Kidney (tissue), 14 donors: Measurements from ENCODE around the gene ZNF281. TPM values are rescaled to one million over a fixed set of nuclear protein-coding genes. Genes with fewer than 3 reads are reported as not detected.

Experiments
- DNase-seq, 5 donors: peaks; one replicate each; pipeline ENCODE4 v3.0.0-alpha.2; 2013 to 2020
- FAIRE-seq: peaks from 2 replicates; lab custom pipeline; 2012; peaks lifted over from hg19 to GRCh38; lab: Jason Lieb, UNC
- H3K27ac ChIP-seq, 2 donors: one replicate each; pipeline ENCODE4 v1.7.0; 2013; ENCODE audit warnings: low read depth in 2 of 2, low read length in 2 of 2, inconsistent platforms in 1 of 2
- H3K27me3 ChIP-seq: one replicate; pipeline ENCODE4 v1.7.1; 2013; ENCODE audit warnings: low read length, inconsistent platforms; ENCODE audit not compliant: control insufficient read depth, insufficient read depth
- H3K36me3 ChIP-seq, 3 donors: one replicate each; pipeline versions ENCODE4 v1.7.0 to v1.7.1; 2013; ENCODE audit warnings: low read length in 3 of 3, control low read depth in 1 of 3, inconsistent platforms in 1 of 3; ENCODE audit not compliant: insufficient read depth in 3 of 3, control insufficient read depth in 2 of 3
- H3K4me1 ChIP-seq, 3 donors: one replicate each; pipeline versions ENCODE4 v1.7.0 to v1.7.1; 2013; ENCODE audit warnings: low read length in 3 of 3, inconsistent platforms in 1 of 3, low read depth in 1 of 3; ENCODE audit not compliant: control insufficient read depth in 2 of 3, insufficient read depth in 2 of 3
- H3K4me3 ChIP-seq, 3 donors: one replicate each; pipeline versions ENCODE4 v1.7.0 to v1.8.1; 2013; ENCODE audit warnings: low read length in 3 of 3, control low read depth in 1 of 3, inconsistent platforms in 1 of 3
- H3K9ac ChIP-seq, 3 donors: one replicate each; pipeline versions ENCODE4 v1.7.0 to v1.7.1; 2013; ENCODE audit warnings: low read length in 3 of 3, control low read depth in 1 of 3, inconsistent platforms in 1 of 3
- H3K9me3 ChIP-seq, 3 donors: one replicate each; pipeline versions ENCODE4 v1.7.0 to v1.7.1; 2013; ENCODE audit warnings: low read length in 3 of 3, control low read depth in 1 of 3, inconsistent platforms in 1 of 3; ENCODE audit not compliant: control insufficient read depth in 2 of 3, insufficient read depth in 1 of 3
- CTCF ChIP-seq: IDR thresholded peaks from 3 replicates; pipeline ENCODE4 v1.5.1; 2012; ENCODE audit warnings: mild to moderate bottlenecking, moderate library complexity, borderline replicate concordance; ENCODE audit not compliant: insufficient read depth; ENCODE audit errors: extremely low read depth
- intact Hi-C: fragments of 100-400 bp; cut with DNase I; formaldehyde crosslinking; loops from one replicate; pipeline ENCODE4 v1.11.1; 2022
- polyA plus RNA-seq: library from polyadenylated mRNA; stranded (reverse); fragments of 350-450 nt; fragmentation: Illumina TruSeq; extraction: RNeasy Lipid Tissue Mini Kit (QIAGEN cat#74804); gene quantifications from one replicate; pipeline ENCODE4 v1.2.3, GENCODE V29; 2014; ENCODE audit warnings: low read depth, low replicate concordance; ENCODE audit not compliant: insufficient read depth
- total RNA-seq: library from RNA; stranded (reverse); fragmentation: NEBNext Ultra II Directional; extraction: Animal tissue kit (Norgen Biotek cat#: 25700); gene quantifications from one replicate; pipeline ENCODE4 v1.2.1, GENCODE V29; 2021
- donor health status: control.
- donor health status: control.
- donor health status: control.
- donor health status: control.
- donor health status: control.
- donor health status: DM: yes; HTN: yes; CAD: no.
- donor health status: Normal renal cell carcinoma (clear cell type).

Gene ZNF281
- total and polyA plus RNA-seq, 2 donors from 2014 or later = 4.0 to 13.1 TPM

- H3K4me1 ChIP-seq = peaks cover 0 to 4% (median 0%) of the 10 kb centered on the region in 3 donors
- no peaks in the 10 kb centered on the region for H3K27me3 ChIP-seq
- H3K9me3 ChIP-seq = no peaks in the 10 kb centered on the region
- H3K27ac ChIP-seq = no peak overlapping the region
- no peak overlapping the region for H3K4me3 ChIP-seq
- H3K36me3 ChIP-seq = no peaks in the 10 kb centered on the region
- no peak for TF ChIP-seq CTCF
- intact Hi-C loops = no loop called here
- H3K9ac ChIP-seq = no peak overlapping the region
- no peak for FAIRE-seq
- no peak for DNase-seq
Observed at GRCh38 chr1:200380589-200381021, 29.2 kb downstream of the ZNF281 start.

- Histone ChIP-seq H3K9me3 (no peaks in the 10 kb centered on the region), H3K4me1 (peaks cover 0 to 4% (median 0%) of the 10 kb centered on the region in 3 donors), H3K4me3 (no peak overlapping the region), H3K27ac (no peak overlapping the region), H3K27me3 (no peaks in the 10 kb centered on the region), H3K9ac (no peak overlapping the region), H3K36me3 (no peaks in the 10 kb centered on the region)
- no peak for FAIRE-seq
- intact Hi-C loops = no loop called here
- DNase-seq = no peak
- no peak for TF ChIP-seq CTCF
Observed at GRCh38 chr1:200379940-200380588, 29.8 kb downstream of the ZNF281 start.

GRCh38 chr1:200379432-200379757 is 30.4 kb downstream of the ZNF281 start:
- H3K27ac ChIP-seq = no peak overlapping the region
- no peak overlapping the region for H3K9ac ChIP-seq
- H3K27me3 ChIP-seq = no peaks in the 10 kb centered on the region
- no peaks in the 10 kb centered on the region for H3K9me3 ChIP-seq
- no peak overlapping the region for H3K4me3 ChIP-seq
- DNase-seq (no peak), FAIRE-seq (no peak)
- intact Hi-C loops = no loop called here
- no peaks in the 10 kb centered on the region for H3K36me3 ChIP-seq
- TF ChIP-seq CTCF = no peak
- peaks cover 0 to 4% (median 0%) of the 10 kb centered on the region in 3 donors for H3K4me1 ChIP-seq

- Histone ChIP-seq H3K4me3 (no peak overlapping the region), H3K27me3 (no peaks in the 10 kb centered on the region), H3K4me1 (peaks cover 0 to 4% (median 0%) of the 10 kb centered on the region in 3 donors), H3K36me3 (no peaks in the 10 kb centered on the region), H3K27ac (no peak overlapping the region), H3K9ac (no peak overlapping the region), H3K9me3 (no peaks in the 10 kb centered on the region)
- TF ChIP-seq CTCF = no peak
- intact Hi-C loops = no loop called here
- DNase-seq = no peak
- FAIRE-seq = no peak
Observed at GRCh38 chr1:200378096-200378495, 31.7 kb downstream of the ZNF281 start.
